Vagina (tissue), 2 donors: ENCODE data around the gene PPFIA2.

Experiments
- CTCF ChIP-seq, 3 experiments: fragments of 450-650 bp in 2 of 3; fragments of 200-600 bp in 1 of 3; sonication (generic) in 1 of 3; IDR thresholded peaks; one replicate each; pipeline ENCODE4 v1.5.1; 2017 to 2019; ENCODE audit warnings: antibody characterized with exemption in 3 of 3, mild to moderate bottlenecking in 2 of 3, moderate library complexity in 2 of 3
- POLR2A ChIP-seq, 2 donors: fragments of 450-650 bp; IDR thresholded peaks; one replicate each; pipeline ENCODE4 v1.6.1; 2017; ENCODE audit warnings: antibody characterized with exemption in 2 of 2, mild to moderate bottlenecking in 2 of 2, moderate library complexity in 2 of 2

DNA sequence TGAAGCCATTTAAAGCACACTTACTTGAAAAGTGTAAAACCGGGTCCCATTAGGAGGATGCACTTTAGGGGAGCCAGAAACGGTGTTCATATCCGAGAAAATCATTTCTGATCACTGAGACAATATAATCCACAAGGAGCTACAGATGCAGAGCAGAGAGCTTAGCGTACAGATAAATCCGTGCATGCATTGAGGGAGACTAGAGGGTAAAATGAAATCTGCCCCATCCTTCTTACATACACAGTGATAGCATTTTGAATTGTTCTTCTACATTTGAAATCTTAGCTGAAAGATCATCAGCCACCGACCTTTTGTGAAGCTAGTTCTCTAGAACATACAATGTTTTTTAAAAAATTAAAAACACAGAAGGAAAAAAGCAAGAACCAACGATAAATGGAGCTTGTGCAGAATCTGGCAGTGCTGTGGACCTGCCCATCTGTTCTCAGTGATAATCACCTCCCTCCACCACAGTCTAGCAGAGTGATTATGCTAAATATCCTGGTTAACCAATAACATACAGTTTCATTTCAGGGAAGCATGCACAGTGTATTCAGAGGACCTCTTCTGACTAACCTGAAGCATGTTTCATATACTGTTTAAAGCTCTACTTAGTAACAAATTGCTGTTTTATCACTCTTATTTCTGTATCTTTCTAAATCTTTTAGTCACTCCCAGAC, 161.1 kb downstream of the PPFIA2 start:
- TF ChIP-seq CTCF (IDR thresholded peaks at IDR 0.05), result no peak
- no peak for TF ChIP-seq POLR2A (IDR thresholded peaks at IDR 0.05)
